ENCODE data around the gene CDK6.

- TF ChIP-seq CTCF (conservative IDR thresholded peaks at IDR 0.05 in 1 of 2, IDR thresholded peaks at IDR 0.05 in 1 of 2; ENCODE audit: extremely low read depth in 1 of 2, insufficient read depth in 1 of 2, low read depth in 1 of 2, low read length in 2 of 2): no peak
- TF ChIP-seq EZH2 (IDR thresholded peaks at IDR 0.05; ENCODE audit: borderline replicate concordance, low read length): no peak
Observed at GRCh38 chr7:92699966-92700514, 136.3 kb downstream of the CDK6 start.

All from mammary epithelial cell (primary cell).